Measurements from ENCODE around the gene CBLL1.

CBLL1 gene, protein sequence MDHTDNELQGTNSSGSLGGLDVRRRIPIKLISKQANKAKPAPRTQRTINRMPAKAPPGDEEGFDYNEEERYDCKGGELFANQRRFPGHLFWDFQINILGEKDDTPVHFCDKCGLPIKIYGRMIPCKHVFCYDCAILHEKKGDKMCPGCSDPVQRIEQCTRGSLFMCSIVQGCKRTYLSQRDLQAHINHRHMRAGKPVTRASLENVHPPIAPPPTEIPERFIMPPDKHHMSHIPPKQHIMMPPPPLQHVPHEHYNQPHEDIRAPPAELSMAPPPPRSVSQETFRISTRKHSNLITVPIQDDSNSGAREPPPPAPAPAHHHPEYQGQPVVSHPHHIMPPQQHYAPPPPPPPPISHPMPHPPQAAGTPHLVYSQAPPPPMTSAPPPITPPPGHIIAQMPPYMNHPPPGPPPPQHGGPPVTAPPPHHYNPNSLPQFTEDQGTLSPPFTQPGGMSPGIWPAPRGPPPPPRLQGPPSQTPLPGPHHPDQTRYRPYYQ

DNA sequence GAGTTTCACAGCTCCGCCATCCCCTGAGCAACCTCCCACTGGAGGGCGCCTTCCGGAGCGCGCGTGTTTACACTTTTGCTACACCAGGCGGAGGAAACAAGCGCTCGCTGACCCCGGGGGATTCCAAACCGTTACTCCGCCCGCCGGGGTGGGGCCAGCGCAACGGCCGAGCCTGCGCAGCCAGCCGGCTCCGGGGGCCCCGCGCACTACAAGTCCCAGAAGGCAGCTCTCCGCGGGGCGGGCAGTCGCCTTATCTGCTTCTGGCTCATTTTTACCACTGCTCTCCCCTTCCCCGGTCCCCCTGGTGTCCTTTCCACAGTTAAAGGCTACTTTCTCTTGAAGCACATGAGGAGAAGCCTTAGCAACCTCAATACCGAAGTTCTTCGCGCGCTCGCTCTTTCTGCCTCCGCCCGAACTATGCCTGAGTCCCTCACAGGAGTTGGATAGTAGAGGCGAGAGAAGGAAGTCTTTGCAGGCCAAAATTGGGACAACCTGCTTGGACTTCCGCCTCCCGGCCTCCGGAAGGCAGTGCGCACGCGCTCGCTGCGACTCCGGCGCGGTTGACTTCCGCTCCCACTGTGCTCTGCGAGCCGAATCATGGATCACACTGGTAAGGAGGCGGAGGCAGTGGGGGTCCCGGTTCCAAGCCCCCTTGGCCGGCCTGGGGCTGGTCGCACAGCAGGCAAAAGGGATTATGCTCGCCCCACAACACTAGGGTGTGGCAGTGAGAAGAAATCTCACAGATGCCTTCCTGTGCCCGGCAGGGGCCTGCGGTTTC, at the start of gene CBLL1:
Gene CBLL1 (plus strand): TSS at position 576 of the 778 bp plus-strand sequence. CDS start 22 bp downstream, at position 598.
- DNase-seq, result peak; percentile 99

DNA sequence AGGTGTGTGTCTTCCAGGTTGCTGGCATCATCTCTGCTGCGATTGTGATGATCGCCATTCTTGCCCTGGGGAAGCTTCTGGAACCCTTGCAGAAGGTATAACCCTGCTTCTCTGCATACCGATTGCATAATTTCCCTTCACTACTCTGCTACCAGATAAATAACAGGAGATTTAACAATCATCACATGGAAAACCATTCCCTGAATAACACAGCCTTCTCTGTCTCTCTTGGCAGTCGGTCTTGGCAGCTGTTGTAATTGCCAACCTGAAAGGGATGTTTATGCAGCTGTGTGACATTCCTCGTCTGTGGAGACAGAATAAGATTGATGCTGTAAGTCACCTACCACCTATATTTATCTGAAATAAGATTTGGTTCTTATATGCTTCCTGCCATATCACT, 49.6 kb upstream of the CBLL1 start:
- DNase-seq, result no peak

DNA sequence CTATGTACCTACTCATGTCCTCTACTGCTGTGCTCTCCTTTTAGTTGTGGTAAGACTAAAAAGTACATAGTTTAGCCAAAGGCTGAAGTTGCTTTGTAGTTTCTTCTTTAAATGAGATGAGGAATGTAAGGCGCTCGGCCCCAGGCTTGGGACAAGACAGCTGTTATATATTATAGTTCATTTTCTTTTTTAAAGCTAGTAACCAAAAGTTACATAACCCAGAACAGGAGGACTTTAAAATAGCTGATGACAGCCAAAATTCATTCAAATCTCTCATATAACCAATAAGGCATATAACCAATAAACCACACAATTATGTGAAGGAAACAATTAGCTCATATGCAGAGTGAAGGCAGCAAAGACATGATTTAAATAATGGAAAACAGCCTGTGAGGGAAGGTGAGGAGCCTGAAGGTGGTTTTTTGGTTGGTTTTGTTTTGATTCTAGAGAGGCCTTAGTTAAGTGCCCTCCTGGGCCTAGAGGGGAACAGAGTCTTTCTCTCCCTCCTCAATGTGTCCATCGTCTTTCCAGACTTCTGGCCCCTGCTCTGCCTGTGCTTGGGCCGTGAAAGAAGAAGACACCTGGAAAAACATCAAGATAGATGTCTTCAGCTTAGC, 47.5 kb upstream of the CBLL1 start:
- DNase-seq, result no peak

DNA sequence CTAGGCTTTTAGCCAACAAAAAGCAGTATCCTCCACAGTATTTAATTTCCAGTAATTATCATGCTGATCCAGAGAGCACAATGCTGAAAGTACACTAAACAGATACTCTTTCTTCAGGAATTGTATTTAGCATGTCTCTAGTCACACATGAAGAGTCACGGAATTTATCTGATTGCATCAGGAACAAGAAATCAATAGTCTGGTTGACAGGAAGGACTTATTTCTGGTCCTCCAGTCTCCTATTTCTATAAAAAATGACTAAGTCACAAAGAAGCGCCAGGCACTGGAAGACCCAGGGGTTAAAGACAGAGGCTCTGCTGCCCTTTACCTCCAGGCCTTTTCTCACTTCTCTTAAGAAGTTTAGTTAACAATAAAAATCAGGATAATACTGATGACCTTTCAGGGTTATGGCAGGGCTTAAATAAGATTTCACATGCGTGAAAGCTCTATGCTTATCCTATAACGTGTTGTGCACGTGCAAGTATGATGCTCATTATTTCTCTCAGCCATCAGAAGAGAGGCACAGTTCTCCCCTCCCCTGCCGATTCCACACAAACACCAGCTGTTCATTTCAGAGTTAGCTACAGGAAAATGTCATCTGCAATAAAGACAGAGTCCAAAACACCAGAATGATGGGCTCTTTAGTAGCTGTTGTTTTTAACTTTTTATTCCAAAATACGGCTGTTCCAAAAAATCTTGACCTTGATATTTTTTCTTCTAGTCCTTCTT, 46.5 kb upstream of the CBLL1 start:
- DNase-seq, result no peak

DNA sequence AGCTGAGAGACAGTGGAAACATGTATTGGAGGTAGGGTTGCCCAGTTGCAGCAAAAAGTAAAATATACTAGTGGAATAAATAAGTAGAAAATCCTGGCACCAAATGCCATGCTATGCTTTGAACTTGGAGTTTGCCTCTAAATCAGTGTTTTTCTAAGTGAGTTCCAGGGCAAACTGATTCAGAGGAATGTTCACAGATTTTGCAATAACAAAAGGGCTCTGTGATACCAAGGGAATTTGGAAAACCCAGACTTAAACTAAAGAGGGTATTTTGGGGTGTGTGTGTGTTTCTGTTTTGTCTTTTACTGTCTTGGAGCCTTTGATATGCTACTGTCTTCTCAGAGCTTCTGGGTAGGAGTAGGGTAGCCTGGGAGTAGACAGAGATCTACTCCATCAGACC, 43.4 kb upstream of the CBLL1 start:
- no peak for DNase-seq

DNA sequence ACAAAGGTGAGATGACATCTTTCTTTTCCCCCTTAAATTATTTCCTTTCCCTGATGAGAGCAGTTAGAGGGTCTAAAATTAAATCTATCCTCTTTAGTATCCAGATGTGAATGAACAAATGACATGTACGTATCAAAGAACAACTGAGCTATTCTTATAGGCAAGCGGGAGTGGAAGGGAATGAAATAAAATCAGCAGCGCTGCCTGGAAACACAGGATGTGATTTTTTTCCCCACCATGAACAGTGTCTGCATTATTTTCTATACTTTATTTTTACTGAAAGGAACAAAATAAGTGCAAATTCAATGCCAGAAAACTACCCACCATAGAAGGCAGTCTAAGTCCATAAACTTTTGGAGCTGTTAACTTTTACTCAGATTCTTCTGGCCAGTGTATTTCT, 42.8 kb upstream of the CBLL1 start:
- no peak for DNase-seq

DNA sequence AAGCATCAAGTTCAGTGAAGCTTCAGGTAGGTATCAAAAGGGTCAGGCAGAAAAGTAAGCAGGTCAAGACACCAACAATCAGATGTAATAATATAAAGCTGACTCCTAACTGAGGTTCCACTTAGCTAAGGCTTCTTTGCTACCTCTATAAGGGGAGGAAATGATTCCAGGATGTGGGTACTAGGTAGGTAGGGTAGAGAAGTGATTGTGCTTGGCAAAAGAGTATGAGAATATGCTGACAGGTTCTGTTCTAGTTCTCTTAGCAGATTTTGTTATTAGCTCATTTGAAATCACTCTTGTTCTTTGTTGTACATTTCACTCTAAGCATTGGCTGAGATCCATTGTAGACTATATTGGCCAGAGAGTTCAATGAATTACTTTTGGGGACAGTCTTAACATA, 40.7 kb upstream of the CBLL1 start:
- no peak for DNase-seq

DNA sequence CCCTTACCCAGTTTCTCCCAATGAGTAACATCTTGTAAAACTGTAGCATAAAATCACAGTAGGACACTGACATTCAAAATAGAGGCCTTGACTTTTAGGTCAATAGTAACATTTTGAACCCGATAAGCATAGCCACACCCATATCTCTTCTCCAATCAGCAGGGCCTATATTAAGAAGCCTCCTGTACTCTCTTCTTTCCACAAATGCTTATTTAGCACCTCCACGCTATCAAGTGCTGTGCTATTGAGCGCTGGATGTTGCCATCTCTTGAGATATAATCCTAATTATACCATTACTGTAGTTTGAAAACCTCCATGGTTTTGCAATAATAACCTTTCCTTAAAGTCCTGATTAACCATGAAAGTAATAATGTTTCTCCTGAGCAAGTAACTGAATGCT, 40.1 kb upstream of the CBLL1 start:
- no peak for DNase-seq

DNA sequence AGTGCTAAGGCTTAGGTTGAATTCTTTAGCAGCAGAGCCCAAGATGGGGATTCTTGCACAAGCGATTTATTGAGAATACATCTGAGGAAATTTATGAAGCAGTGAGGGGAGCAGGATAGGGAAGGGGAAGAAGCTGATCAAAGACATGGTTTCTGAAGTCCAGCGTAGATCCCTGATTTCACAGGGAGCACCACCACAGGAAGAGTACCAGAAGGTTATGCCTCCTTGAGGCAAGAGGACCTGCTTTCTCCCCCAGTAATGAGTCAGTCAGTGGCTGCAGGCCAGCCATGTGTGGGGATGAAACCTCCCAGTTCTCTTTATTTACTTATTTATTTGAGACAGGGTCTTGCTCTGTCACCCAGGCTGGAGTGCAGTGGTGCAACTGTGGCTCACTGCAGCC, 35.0 kb upstream of the CBLL1 start:
- no peak for DNase-seq

DNA sequence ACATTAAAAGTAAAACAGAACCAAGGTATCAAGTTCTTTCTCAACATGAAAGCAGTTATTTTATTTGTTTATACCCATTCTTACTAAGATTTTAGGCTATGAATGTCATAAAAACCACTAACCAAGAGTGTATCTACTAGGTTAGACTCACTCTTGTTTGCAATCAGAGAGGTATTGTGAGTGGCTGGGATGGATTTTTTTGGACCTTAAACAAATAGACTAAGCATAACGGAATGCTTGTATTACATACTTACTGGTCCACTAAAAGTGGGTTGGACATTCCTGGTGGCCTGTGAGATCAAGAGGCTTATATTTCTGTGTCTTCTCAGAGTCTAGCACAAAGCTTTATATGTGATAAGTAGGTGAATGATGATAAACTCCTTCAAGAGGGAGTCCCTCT, 32.6 kb upstream of the CBLL1 start:
- no peak for DNase-seq

DNA sequence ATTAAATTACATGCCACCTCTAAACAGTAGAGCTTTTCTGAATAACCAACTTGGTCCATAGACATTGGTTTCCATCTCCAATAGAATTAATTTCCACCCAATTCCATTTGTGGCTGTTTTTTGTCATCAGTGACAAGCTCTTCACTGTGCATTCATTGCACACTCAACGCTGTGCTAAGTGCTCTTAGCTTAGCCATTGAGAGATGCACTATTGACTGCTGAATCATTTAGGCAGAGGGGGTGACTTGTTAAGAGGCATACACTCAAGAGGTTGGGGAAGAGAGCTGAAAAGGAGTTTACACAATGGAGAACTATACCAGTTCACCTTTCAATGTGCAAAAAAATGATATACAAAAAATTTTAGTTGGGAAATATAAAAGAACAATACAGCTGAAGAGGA, 31.9 kb upstream of the CBLL1 start:
- no peak for DNase-seq

DNA sequence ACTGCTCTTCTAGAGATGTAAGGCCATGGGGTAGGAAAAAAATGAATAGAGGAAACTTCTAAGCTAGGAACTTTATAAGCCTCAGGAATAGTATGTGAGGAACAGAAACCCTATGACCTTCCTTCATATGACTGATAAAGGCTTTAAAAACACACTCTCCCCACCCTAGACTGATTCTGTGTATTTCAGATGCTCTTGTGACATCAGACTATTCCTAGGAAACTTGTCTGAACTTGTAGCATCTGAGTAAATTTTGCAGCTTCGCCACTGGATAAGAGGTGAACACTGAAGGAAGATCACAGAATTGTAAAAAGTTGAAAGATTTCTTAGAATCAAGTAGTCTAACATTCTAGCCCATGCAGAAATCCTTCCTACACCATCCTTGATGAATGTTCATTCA, 31.0 kb upstream of the CBLL1 start:
- DNase-seq, result no peak

DNA sequence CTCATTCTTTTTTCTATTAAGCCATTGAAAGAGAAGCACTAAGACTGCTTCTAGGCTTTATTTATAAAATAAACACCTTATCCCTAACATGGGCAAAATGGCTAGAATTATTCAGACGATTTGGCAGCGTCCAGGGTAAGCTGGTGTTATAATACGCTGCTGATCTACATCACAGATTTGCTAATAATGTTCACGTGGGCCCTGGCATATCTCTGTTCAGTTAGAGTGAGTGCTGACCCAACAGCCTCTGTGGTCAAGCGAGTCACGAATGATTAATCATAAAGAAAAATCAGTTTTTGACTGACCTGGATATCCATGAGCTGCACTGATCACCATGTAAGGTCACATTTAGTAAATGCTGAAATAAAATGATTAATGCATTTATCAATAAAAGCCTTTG, 28.4 kb upstream of the CBLL1 start:
- no peak for DNase-seq

DNA sequence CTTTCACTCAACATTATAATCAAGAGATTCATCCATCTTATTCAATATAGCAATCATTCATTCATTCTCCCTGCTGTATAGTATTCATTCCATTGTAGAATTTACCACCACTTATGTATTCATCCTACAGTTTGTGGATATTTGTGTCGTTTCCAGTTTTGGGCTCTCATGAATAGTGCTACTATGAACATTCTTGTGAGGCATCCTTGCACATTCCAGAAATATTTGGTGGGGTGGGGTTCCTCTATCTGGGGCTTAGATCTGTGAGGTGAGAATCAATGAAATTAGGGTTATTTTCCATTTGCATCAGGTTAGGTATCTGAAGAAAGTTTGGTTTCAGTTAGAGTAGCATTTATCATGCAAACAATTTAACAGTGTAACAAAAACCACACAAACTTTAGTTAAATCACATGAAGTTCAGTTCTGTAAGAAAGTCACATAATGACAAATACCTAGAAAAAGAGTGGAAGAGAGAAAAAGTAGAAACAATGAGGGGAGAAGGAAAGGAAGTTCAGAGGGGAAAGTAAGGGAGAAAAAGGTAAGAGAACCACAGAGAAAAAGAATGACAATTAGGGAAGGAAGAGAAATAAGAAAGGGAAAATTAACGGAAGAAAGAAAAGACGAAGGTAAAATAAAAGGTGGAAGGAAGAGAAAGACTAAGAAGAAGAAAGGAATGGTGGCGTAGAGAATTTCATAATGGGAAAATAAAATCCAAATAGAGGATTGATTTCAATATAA, 25.3 kb upstream of the CBLL1 start:
- no peak for DNase-seq

DNA sequence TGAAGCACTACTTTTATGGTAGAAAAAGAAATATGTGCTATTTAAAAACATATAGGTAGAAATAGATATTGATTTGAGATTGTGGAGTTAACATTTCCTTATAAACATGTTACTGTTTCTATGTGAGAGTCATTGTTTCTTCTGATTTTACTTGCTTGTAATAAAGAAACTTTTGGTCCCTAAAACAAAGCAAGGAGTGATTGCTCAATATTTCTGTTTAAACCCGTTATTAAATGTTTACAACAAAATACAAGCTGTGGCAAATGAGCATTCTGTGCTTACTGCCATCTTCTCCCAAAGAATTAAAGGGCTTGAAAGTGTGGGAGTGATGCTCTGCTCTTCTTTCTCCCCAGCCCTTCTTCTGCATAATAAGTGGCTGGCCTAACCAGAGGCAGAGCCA, 22.7 kb upstream of the CBLL1 start:
- no peak for DNase-seq

DNA sequence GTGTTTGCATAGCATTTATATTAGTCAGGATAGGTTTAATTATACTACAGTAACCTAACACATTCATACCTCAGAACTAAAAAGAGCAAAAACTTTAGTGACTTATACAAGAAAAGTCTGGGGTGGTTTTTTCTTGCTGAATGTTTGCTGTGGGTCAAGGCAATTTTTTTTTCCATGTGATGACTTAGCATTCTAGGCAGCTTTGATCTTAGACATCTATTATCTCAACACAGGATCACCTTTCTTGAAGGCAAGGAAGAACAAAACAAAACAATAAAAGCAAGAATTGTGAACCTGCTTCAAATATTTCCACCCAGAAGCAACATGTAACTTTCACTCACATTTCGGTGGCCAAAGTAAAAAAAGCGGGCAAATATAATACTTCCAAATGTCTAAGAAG, 20.7 kb upstream of the CBLL1 start:
- no peak for DNase-seq

DNA sequence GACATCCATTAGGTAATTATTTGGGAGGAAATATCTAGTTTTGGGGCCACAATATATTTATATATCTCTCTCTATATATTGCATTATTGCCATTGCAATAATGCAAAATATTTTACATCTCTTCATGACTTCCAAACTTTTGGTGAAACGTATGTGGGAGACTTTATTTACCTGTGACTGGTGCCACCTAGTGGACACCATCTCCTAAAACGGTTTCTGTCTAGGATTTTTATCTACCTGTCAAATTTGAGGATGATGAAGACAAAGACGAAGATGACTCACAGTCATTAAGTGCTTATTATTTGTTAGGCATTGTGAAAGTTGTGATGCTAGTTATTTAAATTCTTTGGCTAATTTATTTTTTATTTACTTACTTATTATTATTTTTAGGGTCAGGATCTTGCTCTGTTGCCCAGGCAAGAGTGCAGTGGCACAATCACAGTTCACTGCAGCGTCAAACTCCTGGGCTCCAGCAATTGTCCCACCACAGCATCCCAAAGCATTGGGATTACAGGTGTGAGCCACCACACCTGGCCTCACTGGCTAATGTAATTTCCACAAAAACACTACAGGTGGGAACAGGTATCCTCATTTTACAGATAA, 18.7 kb upstream of the CBLL1 start:
- peak; percentile 35 for DNase-seq

DNA sequence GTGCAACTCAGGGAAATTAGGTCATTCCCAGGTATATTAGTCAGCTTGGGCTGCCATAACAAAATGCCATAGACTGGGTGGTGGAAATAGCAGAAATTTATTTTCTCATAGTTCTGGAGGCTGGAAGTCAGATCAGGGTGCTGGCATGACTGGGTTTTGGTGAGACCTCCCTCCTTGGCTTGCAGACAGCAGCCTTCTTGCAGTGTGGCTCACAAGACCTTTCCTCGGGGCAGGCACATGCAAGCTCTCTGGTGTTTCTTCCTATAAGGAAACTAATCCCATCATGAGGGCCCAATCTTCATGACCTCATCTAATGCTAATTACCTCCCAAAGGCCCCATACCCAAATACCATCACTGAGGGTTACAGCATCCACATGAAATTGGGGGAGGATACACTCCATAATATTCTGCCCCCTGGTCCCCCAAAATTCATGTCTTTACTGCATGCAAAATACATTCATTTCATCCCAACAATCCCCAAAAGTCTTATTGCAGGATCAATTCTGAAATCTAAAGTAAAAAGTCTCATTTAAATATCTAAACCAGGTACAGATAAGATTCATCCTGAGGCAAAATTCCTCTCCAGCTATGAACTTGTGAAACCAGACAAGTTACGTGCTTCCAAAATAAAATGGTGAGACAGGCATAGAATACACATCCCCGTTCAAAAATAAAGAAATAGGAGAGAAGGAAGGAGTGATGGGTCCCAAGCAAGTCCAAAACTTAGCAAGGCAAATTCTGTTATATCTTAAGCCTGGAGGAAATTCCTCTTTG, 17.4 kb upstream of the CBLL1 start:
- no peak for DNase-seq

DNA sequence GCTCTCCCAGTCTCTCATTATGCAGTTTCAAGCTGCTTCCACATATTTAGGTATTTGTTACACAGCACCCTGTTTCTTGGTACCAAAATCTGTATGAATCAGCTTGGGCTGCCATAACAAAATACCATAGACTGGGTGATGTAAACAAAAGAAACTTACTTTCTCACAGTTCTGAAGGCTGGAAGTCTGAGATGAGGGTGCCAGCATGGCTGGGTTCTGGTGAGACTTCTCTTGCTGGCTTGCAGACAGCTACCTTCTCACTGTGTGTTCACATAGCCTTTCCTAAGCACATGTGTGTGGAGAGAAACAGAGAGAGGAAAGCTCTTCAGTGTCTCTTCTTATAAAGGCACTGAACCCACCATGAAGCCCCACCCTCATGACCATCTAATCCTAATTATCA, 15.7 kb upstream of the CBLL1 start:
- DNase-seq, result no peak

DNA sequence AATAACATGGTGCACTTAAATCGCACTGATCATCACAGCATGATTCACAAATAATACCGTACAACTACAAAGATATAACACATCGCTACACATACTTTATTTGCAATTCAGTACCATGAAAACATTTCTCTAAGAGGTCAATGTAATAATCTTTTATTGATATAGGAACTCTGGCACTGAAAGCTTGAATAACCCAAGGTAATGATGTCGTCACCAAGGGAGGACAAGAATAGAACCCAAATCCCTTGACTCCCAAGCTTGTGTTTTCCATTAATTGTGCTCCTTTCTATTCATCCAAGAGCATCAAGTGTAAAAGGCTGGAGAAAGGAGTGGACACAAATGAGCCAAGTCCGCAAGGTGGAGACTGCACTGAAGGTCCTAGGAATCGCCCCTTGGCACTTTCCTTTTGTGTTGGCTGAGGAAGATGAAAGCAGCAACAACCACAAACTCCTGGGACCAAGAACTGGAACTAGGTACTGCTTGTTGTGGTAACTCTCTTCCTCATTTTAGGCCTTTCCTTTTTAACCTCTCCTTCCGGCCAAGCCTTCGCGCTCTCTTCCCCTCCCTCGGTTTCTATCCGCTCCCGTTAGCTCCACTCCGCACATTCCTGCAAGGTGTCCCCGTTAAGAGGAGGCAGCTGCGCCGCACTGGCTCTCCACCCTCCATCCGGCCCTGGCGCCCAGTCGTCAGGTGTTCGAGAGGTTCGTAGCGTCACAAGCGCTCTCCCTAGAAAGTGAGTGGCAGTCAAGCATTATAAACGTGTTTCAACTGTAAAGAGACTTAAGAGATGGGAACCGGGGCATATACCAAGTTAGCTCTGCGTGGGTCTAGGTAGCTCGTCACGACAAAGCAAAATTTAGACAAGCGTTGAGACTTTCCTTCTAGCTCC, 1.0 kb upstream of the CBLL1 start:
- DNase-seq, result no peak

Data from activated naive CD4-positive, alpha-beta T cell treated with Interleukin-2 at 50 U/mL for 16 hours (primary cell).